H54 (cell line): Measurements from ENCODE around the gene EEF1AKMT3.
"Not testable (repeated sequence)": the region's sequence is repeated elsewhere in the genome, so short reads cannot be mapped to it uniquely, and the experiment has no call there.

ENCODE experiments used
- DNase-seq: peaks from one replicate; pipeline ENCODE4 v3.0.0; 2011; ENCODE audit warnings: low spot score, mixed read lengths; ENCODE audit not compliant: insufficient read length
- FAIRE-seq: peaks from 3 replicates; lab custom pipeline; 2011; peaks lifted over from hg19 to GRCh38; lab: Jason Lieb, UNC
- POLR2A ChIP-seq: IDR thresholded peaks from 2 replicates; pipeline ENCODE4 v1.6.1; 2011; ENCODE audit warnings: low read depth, mild to moderate bottlenecking, low read length

EEF1AKMT3 gene

GRCh38 chr12:57771873-57772428 is 463 bp upstream of the EEF1AKMT3 start, which contains the start of gene METTL1:
METTL1 (minus strand) TSS chr12:57772105; CDS start chr12:57772083, 22 bp downstream.
- FAIRE-seq (no peak), DNase-seq (peak; percentile 91)
- peak; percentile 44; the same call in 1 of the 2 replicates for TF ChIP-seq POLR2A

DNA sequence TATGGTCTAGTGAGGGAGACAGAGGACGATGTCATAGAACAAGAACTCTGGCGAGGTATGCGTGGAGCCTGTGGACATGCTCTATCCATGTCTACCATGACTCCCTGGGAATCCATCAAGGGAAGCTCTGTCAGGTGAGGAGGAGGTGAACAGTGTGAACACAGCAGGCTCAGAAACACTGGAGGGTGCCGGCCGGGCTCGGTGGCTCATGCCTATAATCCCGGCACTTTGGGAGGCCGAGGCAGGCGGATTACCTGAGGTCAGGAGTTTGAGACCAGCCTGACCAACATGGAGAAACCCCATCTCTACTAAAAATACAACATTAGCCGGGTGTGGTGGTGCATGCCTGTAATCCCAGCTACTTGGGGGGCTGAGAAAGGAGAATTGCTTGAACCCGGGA is 2.2 kb downstream of the EEF1AKMT3 start:
- DNase-seq, FAIRE-seq: not testable (repeated sequence)

- DNase-seq: no peak
- TF ChIP-seq POLR2A: no peak
- no peak for FAIRE-seq
Observed at GRCh38 chr12:57775044-57775443, 2.6 kb downstream of the EEF1AKMT3 start.

GRCh38 chr12:57775563-57776246 is 3.3 kb downstream of the EEF1AKMT3 start:
- no peak for FAIRE-seq

GRCh38 chr12:57776247-57776587 is 3.8 kb downstream of the EEF1AKMT3 start:
- DNase-seq: no peak
- no peak for FAIRE-seq
- TF ChIP-seq POLR2A: no peak

More at GRCh38 chr12:57775563-57776246, 3.3 kb downstream of the EEF1AKMT3 start:
- DNase-seq: no peak
- TF ChIP-seq POLR2A: no peak

- no peak for TF ChIP-seq POLR2A
- FAIRE-seq: no peak
Observed at GRCh38 chr12:57777367-57777766, 5.0 kb downstream of the EEF1AKMT3 start.

GRCh38 chr12:57777911-57778310 is 5.5 kb downstream of the EEF1AKMT3 start:
- DNase-seq (no peak), FAIRE-seq (no peak)
- no peak for TF ChIP-seq POLR2A

More at GRCh38 chr12:57777367-57777766, 5.0 kb downstream of the EEF1AKMT3 start:
- DNase-seq: no peak

DNA sequence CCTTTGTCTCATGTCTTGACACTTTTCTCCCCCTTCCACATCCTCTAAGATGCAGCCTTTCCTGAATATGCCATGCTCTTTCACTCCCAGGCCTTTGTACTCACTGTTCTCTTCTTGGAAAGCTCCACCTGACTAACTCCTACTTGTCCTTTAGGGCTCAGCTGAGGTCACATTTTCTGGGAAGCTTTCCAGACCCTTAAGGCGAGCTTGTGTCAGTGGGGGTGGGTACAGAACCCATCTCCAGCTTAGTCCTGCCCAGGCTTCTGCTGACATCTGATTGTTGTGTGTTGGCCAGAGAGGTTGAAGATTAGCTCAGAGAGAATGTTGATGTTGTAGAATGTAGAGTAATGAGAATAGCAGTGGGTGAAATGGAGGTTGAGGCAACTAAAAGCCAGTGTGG is 7.3 kb downstream of the EEF1AKMT3 start:
- no peak for FAIRE-seq
- DNase-seq: no peak
- TF ChIP-seq POLR2A: no peak

GRCh38 chr12:57780284-57780897 is 8.0 kb downstream of the EEF1AKMT3 start:
- DNase-seq: no peak

DNA sequence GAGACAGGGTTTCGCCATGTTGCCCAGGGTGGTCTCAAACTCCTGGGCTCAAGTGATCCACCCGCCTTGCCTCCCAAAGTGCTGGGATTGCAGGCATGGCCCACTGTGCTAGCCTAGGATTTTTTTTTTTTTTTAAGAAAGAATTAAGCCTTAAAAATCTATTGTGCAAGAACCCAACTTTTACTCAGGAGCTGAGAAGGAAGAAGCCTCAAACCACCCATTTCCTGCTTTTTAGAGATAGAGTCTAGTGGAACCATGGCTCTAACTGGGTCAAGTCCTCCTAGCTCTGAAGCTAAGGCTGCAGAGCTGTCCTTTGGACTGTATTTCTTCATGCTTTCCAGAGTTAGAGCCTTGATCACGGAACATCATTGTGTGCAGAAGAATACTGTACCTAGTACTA is 8.8 kb downstream of the EEF1AKMT3 start:
- TF ChIP-seq POLR2A: no peak
- DNase-seq (no peak), FAIRE-seq (no peak)

More at GRCh38 chr12:57780284-57780897, 8.0 kb downstream of the EEF1AKMT3 start:
- FAIRE-seq: no peak
- TF ChIP-seq POLR2A: no peak

DNA sequence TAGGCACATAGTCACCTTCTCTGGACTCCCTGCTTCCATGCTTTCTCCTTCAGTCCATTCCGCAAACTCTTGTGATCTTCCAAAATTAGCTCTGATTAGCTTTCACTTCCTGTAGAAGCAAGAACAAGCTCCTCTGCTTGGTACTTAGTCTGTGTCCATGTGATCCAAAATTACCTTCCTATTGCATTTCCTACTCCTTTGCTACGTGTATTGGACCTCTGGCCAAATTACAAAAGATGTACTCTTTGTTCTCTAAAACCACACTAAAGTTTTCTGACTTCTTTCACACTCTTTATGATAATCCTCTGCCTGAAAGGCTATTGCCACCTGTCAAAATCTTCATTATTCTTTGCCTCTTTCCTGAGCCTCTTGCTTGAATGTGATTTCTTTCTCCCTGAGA is 9.4 kb downstream of the EEF1AKMT3 start:
- TF ChIP-seq POLR2A: no peak
- FAIRE-seq (no peak), DNase-seq (no peak)

DNA sequence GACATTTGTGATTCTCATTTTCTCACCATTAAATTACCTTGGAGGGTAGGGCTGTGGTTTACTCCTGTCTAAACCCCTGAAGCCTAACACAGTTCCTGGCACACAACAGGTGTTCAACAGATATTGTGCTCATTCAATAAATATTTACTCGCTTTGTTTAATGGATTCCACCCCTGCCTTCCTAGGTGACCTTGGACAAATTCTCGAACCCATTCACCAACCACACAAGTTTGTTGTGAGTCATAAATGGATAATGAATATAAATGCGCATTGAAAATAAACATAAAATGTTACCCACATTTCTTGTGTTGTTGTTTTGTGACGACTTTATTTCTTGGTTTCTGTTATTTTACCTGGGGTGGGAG is 9.8 kb downstream of the EEF1AKMT3 start:
- DNase-seq (no peak), FAIRE-seq (no peak)
- no peak for TF ChIP-seq POLR2A

DNA sequence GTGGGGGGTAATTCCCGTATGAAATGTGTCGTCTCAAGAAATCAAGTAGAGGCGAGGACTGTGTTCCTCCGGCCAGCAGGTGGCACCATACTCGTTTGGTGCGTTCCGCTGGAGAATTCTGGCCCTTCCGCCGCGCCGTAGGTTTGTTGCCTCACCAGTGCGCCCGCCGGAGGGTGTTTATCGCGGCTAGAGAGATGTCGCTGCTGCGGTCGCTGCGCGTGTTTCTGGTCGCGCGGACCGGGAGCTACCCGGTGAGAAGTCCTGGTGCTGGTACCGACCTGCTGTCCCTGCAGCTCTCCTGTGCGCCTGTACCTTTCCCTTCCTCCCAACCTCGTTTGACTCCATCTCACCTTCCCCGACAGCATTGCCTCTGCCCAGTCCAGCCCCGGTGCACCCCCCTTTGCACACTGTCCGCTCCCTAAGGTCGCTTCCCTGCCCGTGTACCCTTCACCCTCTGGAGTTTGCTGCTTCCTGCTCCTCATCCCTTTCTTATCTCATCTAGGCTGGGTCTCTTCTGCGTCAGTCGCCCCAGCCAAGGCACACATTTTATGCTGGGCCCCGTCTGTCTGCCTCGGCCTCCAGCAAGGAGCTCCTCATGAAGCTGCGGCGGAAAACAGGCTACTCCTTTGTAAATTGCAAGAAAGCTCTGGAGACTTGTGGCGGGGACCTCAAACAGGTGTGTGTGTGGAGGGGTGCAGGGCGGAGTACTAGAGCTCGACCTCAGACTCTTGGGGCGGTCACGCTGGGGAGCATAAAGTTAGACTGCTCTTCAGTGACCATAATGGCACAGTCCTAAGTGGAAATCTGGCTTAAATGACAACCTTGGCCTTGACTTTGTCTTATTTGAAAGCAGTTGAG is 10.4 kb downstream of the EEF1AKMT3 start, which contains the start of gene TSFM:
TSS of gene TSFM (plus strand) at position 180 of the 858 bp plus-strand sequence. CDS start at position 195, 15 bp downstream.
- FAIRE-seq (peak; percentile 84), DNase-seq (peak; percentile 65)
- peak; percentile 70; the same call in 1 of the 2 replicates for TF ChIP-seq POLR2A

DNA sequence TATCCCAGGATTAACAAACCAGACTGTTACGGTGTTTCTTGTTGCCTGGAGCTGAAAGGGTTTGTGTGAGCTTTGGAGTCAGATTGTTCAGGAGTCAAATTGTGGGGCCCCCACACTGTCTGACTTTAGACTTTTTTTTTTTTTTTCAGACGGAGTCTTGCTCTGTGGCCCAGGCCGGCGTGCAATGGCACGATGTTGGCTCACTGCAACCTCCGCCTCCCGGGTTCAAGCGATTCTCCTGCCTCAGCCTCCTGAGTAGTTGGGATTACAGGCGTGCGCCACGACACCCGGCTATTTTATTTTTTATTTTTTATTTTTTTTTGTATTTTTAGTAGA is 11.0 kb downstream of the EEF1AKMT3 start:
- no peak for TF ChIP-seq POLR2A
- FAIRE-seq: no peak

DNA sequence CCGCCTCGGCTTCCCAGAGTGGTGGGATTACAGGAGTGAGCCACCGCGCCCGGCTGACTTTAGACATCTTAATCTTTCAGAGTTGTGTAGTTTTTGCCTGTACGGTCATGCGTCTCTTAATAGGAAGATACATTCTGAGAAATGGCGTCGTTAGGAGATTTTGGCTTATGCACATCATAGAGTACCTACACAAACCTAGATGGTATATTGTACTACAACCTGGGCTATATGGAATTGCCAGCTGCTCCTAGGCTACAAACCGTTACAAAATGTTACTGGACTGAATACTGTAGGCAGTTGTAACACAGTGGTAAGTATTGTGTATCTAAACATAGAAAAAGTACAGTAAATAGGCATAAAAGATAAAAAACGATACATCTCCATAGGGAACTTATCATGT is 11.4 kb downstream of the EEF1AKMT3 start:
- DNase-seq (no peak), FAIRE-seq (no peak)
- no peak for TF ChIP-seq POLR2A

More for the DNA sequence above, 11.0 kb downstream of the EEF1AKMT3 start:
- DNase-seq: no peak
